ENCODE results near the gene RAX2. TPM values are rescaled to one million over a fixed set of nuclear protein-coding genes. Genes with fewer than 3 reads are reported as not detected.

RAX2 gene
- polyA plus RNA-seq, 1 experiment: not detected

- Histone ChIP-seq H3K4me3 (ENCODE audit: low read depth, low read length) (no peak overlapping the region), H3K36me3 (ENCODE audit: control insufficient read depth, insufficient read depth, low read length) (peaks cover 5% of the 10 kb centered on the region; the same call in 1 of the 2 replicates), H3K27me3 (ENCODE audit: control insufficient read depth, insufficient read depth, low read length) (0 out of 2 replicates have a peak, but pooled peaks cover 2% of the 10 kb centered on the region)
- DNase-seq (ENCODE audit: low read depth): no peak
- CTCF ChIA-PET: no interaction called here
- POLR2A ChIA-PET: no interaction called here
- TF ChIP-seq CTCF (IDR thresholded peaks at IDR 0.05; ENCODE audit: insufficient read depth, low read depth, low read length): no peak
These were observed 21.8 kb downstream of the RAX2 start for GRCh38 chr19:3750211-3750610.

GRCh38 chr19:3748965-3749364, 23.1 kb downstream of the RAX2 start:
- TF ChIP-seq CTCF (IDR thresholded peaks at IDR 0.05; ENCODE audit: insufficient read depth, low read depth, low read length): no peak
- Histone ChIP-seq H3K4me3 (ENCODE audit: low read depth, low read length) (no peak overlapping the region), H3K36me3 (ENCODE audit: control insufficient read depth, insufficient read depth, low read length) (peaks cover 5% of the 10 kb centered on the region; the same call in 1 of the 2 replicates), H3K27me3 (ENCODE audit: control insufficient read depth, insufficient read depth, low read length) (0 out of 2 replicates have a peak, but pooled peaks cover 2% of the 10 kb centered on the region)
- ChIA-PET POLR2A (interaction anchor here (0.7 kb wide), 1 partner anchor 286 kb away, joined by 13 read pairs; no protein-coding TSS in a partner anchor), CTCF (interaction anchor here (0.6 to 1.6 kb wide), 2 partner anchors 13 to 220 kb away, joined by 4 to 5 read pairs; partner anchors contain the start of genes APBA3 and MRPL54)
- no peak for DNase-seq (ENCODE audit: low read depth)

- Histone ChIP-seq H3K4me3 (ENCODE audit: low read depth, low read length) (no peak overlapping the region), H3K27me3 (ENCODE audit: control insufficient read depth, insufficient read depth, low read length) (peaks cover 2% of the 10 kb centered on the region; the same call in 1 of the 2 replicates), H3K36me3 (ENCODE audit: control insufficient read depth, insufficient read depth, low read length) (peaks cover 3% of the 10 kb centered on the region; the same call in 1 of the 2 replicates)
- POLR2A ChIA-PET: no interaction called here
- DNase-seq (ENCODE audit: low read depth): no peak
- CTCF ChIA-PET: interaction anchor here (1.1 kb wide), 1 partner anchor 140 kb away, joined by 3 read pairs; no protein-coding TSS in a partner anchor
- TF ChIP-seq CTCF (IDR thresholded peaks at IDR 0.05; ENCODE audit: insufficient read depth, low read depth, low read length): no peak
These were observed 25.5 kb downstream of the RAX2 start for GRCh38 chr19:3746371-3747056.

GRCh38 chr19:3745363-3746045, 26.5 kb downstream of the RAX2 start:
- CTCF ChIA-PET: no interaction called here
- no peaks in the 10 kb centered on the region for H3K36me3 ChIP-seq (ENCODE audit: control insufficient read depth, insufficient read depth, low read length)
- POLR2A ChIA-PET: no interaction called here
- H3K4me3 ChIP-seq (ENCODE audit: low read depth, low read length): no peak overlapping the region
- no peak for DNase-seq (ENCODE audit: low read depth)
- no peak for TF ChIP-seq CTCF (IDR thresholded peaks at IDR 0.05; ENCODE audit: insufficient read depth, low read depth, low read length)
- H3K27me3 ChIP-seq (ENCODE audit: control insufficient read depth, insufficient read depth, low read length): peaks cover 2% of the 10 kb centered on the region; the same call in 1 of the 2 replicates

- Histone ChIP-seq H3K4me3 (ENCODE audit: low read depth, low read length) (no peak overlapping the region), H3K27me3 (ENCODE audit: control insufficient read depth, insufficient read depth, low read length) (peaks cover 2% of the 10 kb centered on the region; the same call in 1 of the 2 replicates), H3K36me3 (ENCODE audit: control insufficient read depth, insufficient read depth, low read length) (no peaks in the 10 kb centered on the region)
- ChIA-PET POLR2A (no interaction called here), CTCF (interaction anchor here (0.7 kb wide), 1 partner anchor 79 kb away, joined by 3 read pairs; no protein-coding TSS in a partner anchor)
- no peak for TF ChIP-seq CTCF (IDR thresholded peaks at IDR 0.05; ENCODE audit: insufficient read depth, low read depth, low read length)
- no peak for DNase-seq (ENCODE audit: low read depth)
These were observed 28.5 kb downstream of the RAX2 start for GRCh38 chr19:3743486-3743885.
